ENCODE data around the gene HNRNPL. TPM values are rescaled to one million over a fixed set of nuclear protein-coding genes. Genes with fewer than 3 reads are reported as not detected.
"Not testable (repeated sequence)": the region's sequence is repeated elsewhere in the genome, so short reads cannot be mapped to it uniquely, and the experiment has no call there.

Gene HNRNPL
- total and polyA plus RNA-seq, 9 donors = 195 to 355 (median 281) TPM

GRCh38 chr19:38815059-38816001, 34.5 kb downstream of the HNRNPL start:
- Histone ChIP-seq H3K4me3 (ENCODE audit: low read length) (no peak overlapping the region), H3K9me3 (replicated peaks; ENCODE audit: control insufficient read depth, low read depth, low read length) (no peaks in the 10 kb centered on the region), H3K27ac (ENCODE audit: low read length) (no peak overlapping the region), H3K36me3 (ENCODE audit: control insufficient read depth, insufficient read depth, low read length) (peaks cover 40% of the 10 kb centered on the region), H3K27me3 (ENCODE audit: control insufficient read depth, insufficient read depth, low read length) (no peaks in the 10 kb centered on the region), H3K4me1 (ENCODE audit: control insufficient read depth, insufficient read depth, low read length) (peaks cover 6% of the 10 kb centered on the region)
- no peak for DNase-seq
- 87% methylated on average over 31 of the region's 34 CpGs for WGBS (ENCODE audit: insufficient coverage)

GRCh38 chr19:38813932-38814331, 35.9 kb downstream of the HNRNPL start:
- H3K27ac ChIP-seq (ENCODE audit: low read length); H3K9me3 ChIP-seq (replicated peaks; ENCODE audit: control insufficient read depth, low read depth, low read length); H3K4me3 ChIP-seq (ENCODE audit: low read length); H3K4me1 ChIP-seq (ENCODE audit: control insufficient read depth, insufficient read depth, low read length); DNase-seq; H3K27me3 ChIP-seq (ENCODE audit: control insufficient read depth, insufficient read depth, low read length): not testable (repeated sequence)
- WGBS (ENCODE audit: insufficient coverage) = no CpG with 5 or more reads among the region's 2 CpGs
- H3K36me3 ChIP-seq (ENCODE audit: control insufficient read depth, insufficient read depth, low read length) = peaks cover 35% of the 10 kb centered on the region

GRCh38 chr19:38813323-38813722, 36.5 kb downstream of the HNRNPL start:
- Histone ChIP-seq H3K4me3 (ENCODE audit: low read length) (no peak overlapping the region), H3K4me1 (ENCODE audit: control insufficient read depth, insufficient read depth, low read length) (no peaks in the 10 kb centered on the region), H3K9me3 (replicated peaks; ENCODE audit: control insufficient read depth, low read depth, low read length) (no peaks in the 10 kb centered on the region), H3K36me3 (ENCODE audit: control insufficient read depth, insufficient read depth, low read length) (peaks cover 35% of the 10 kb centered on the region), H3K27me3 (ENCODE audit: control insufficient read depth, insufficient read depth, low read length) (no peaks in the 10 kb centered on the region), H3K27ac (ENCODE audit: low read length) (no peak overlapping the region)
- DNase-seq = no peak
- 100% methylated on average over 1 of the region's 6 CpGs for WGBS (ENCODE audit: insufficient coverage)

- no peak for DNase-seq
- peaks cover 31% of the 10 kb centered on the region for H3K36me3 ChIP-seq (ENCODE audit: control insufficient read depth, insufficient read depth, low read length)
- H3K27ac ChIP-seq (ENCODE audit: low read length) = no peak within 1 kb of the TSS
- no peaks in the 10 kb centered on the region for H3K4me1 ChIP-seq (ENCODE audit: control insufficient read depth, insufficient read depth, low read length)
- WGBS (ENCODE audit: insufficient coverage) = 87% methylated on average over 9 of the region's 15 CpGs
- no peaks in the 10 kb centered on the region for H3K27me3 ChIP-seq (ENCODE audit: control insufficient read depth, insufficient read depth, low read length)
- H3K4me3 ChIP-seq (ENCODE audit: low read length) = no peak within 1 kb of the TSS
- no peaks in the 10 kb centered on the region for H3K9me3 ChIP-seq (replicated peaks; ENCODE audit: control insufficient read depth, low read depth, low read length)
These were observed 36.9 kb downstream of the HNRNPL start, which contains the start of gene LGALS4 for GRCh38 chr19:38812841-38813320. TSS of gene LGALS4 (minus strand) at chr19:38812945. CDS start at chr19:38812886, 59 bp downstream.

- H3K27ac ChIP-seq (ENCODE audit: low read length) = no peak overlapping the region
- H3K4me3 ChIP-seq (ENCODE audit: low read length) = no peak overlapping the region
- WGBS (ENCODE audit: insufficient coverage) = 82% methylated on average over 12 of the region's 18 CpGs
- no peaks in the 10 kb centered on the region for H3K4me1 ChIP-seq (ENCODE audit: control insufficient read depth, insufficient read depth, low read length)
- peaks cover 28% of the 10 kb centered on the region for H3K36me3 ChIP-seq (ENCODE audit: control insufficient read depth, insufficient read depth, low read length)
- no peak for DNase-seq
- H3K9me3 ChIP-seq (replicated peaks; ENCODE audit: control insufficient read depth, low read depth, low read length) = no peaks in the 10 kb centered on the region
- no peaks in the 10 kb centered on the region for H3K27me3 ChIP-seq (ENCODE audit: control insufficient read depth, insufficient read depth, low read length)
These were observed 37.6 kb downstream of the HNRNPL start for GRCh38 chr19:38812009-38812840.

- Histone ChIP-seq H3K36me3 (ENCODE audit: control insufficient read depth, insufficient read depth, low read length) (peaks cover 5% of the 10 kb centered on the region), H3K27ac (ENCODE audit: low read length) (no peak overlapping the region), H3K4me3 (ENCODE audit: low read length) (no peak overlapping the region), H3K4me1 (ENCODE audit: control insufficient read depth, insufficient read depth, low read length) (peaks cover 2% of the 10 kb centered on the region), H3K27me3 (ENCODE audit: control insufficient read depth, insufficient read depth, low read length) (no peaks in the 10 kb centered on the region), H3K9me3 (replicated peaks; ENCODE audit: control insufficient read depth, low read depth, low read length) (no peaks in the 10 kb centered on the region)
- DNase-seq = no peak
- WGBS (ENCODE audit: insufficient coverage) = 86% methylated on average over 4 of the region's 8 CpGs
These were observed 40.1 kb downstream of the HNRNPL start for GRCh38 chr19:38809592-38810252.

GRCh38 chr19:38808741-38809140, 41.0 kb downstream of the HNRNPL start:
- 95% methylated on average over 13 of the region's 17 CpGs for WGBS (ENCODE audit: insufficient coverage)
- DNase-seq = no peak

GRCh38 chr19:38807374-38808098, 42.2 kb downstream of the HNRNPL start:
- not testable (repeated sequence) for H3K9me3 ChIP-seq (replicated peaks; ENCODE audit: control insufficient read depth, low read depth, low read length); H3K27ac ChIP-seq (ENCODE audit: low read length); DNase-seq; H3K4me1 ChIP-seq (ENCODE audit: control insufficient read depth, insufficient read depth, low read length); H3K36me3 ChIP-seq (ENCODE audit: control insufficient read depth, insufficient read depth, low read length); H3K27me3 ChIP-seq (ENCODE audit: control insufficient read depth, insufficient read depth, low read length); H3K4me3 ChIP-seq (ENCODE audit: low read length)
- 86% methylated on average over 7 of the region's 18 CpGs for WGBS (ENCODE audit: insufficient coverage)

More at GRCh38 chr19:38808741-38809140, 41.0 kb downstream of the HNRNPL start:
- no peak overlapping the region for H3K4me3 ChIP-seq (ENCODE audit: low read length)
- H3K9me3 ChIP-seq (replicated peaks; ENCODE audit: control insufficient read depth, low read depth, low read length) = no peaks in the 10 kb centered on the region
- peaks cover 5% of the 10 kb centered on the region for H3K36me3 ChIP-seq (ENCODE audit: control insufficient read depth, insufficient read depth, low read length)
- no peak overlapping the region for H3K27ac ChIP-seq (ENCODE audit: low read length)
- peaks cover 2% of the 10 kb centered on the region for H3K4me1 ChIP-seq (ENCODE audit: control insufficient read depth, insufficient read depth, low read length)
- no peaks in the 10 kb centered on the region for H3K27me3 ChIP-seq (ENCODE audit: control insufficient read depth, insufficient read depth, low read length)

GRCh38 chr19:38806371-38806770, 43.4 kb downstream of the HNRNPL start:
- Histone ChIP-seq H3K9me3 (replicated peaks; ENCODE audit: control insufficient read depth, low read depth, low read length) (no peaks in the 10 kb centered on the region), H3K36me3 (ENCODE audit: control insufficient read depth, insufficient read depth, low read length) (no peaks in the 10 kb centered on the region), H3K4me3 (ENCODE audit: low read length) (no peak overlapping the region), H3K27me3 (ENCODE audit: control insufficient read depth, insufficient read depth, low read length) (no peaks in the 10 kb centered on the region), H3K4me1 (ENCODE audit: control insufficient read depth, insufficient read depth, low read length) (peaks cover 6% of the 10 kb centered on the region), H3K27ac (ENCODE audit: low read length) (no peak overlapping the region)
- DNase-seq = no peak
- 83% methylated on average over 3 of the region's 6 CpGs for WGBS (ENCODE audit: insufficient coverage)

All from muscle of leg (tissue), 11 donors.